BJ (cell line): Measurements from ENCODE around the gene AKAP6. TPM values are rescaled to one million over a fixed set of nuclear protein-coding genes. Genes with fewer than 3 reads are reported as not detected.

Experiments
- CTCF ChIA-PET: fragments of 350-600 bp; formaldehyde crosslinking; extraction: SDS; loops from one replicate; lab custom pipeline; 2021; ENCODE audit warnings: antibody characterized with exemption, inconsistent platforms; lab: Yijun Ruan, JAX
- POLR2A ChIA-PET: fragments of 300-600 bp; sonication (Branson Sonifier 250); formaldehyde crosslinking; extraction: SDS; loops from one replicate; lab custom pipeline; 2021; ENCODE audit warnings: antibody characterized with exemption; lab: Charles Lee
- DNase-seq: peaks from one replicate; pipeline ENCODE4 v3.0.0-alpha.2; 2011; ENCODE audit warnings: low read depth
- H3K27me3 ChIP-seq: 2 replicates; pipeline ENCODE4 v1.6.0; 2011; ENCODE audit warnings: low read length; ENCODE audit not compliant: control insufficient read depth, insufficient read depth
- H3K36me3 ChIP-seq: 2 replicates; pipeline ENCODE4 v1.5.1; 2011; ENCODE audit warnings: low read length; ENCODE audit not compliant: control insufficient read depth, insufficient read depth
- H3K4me3 ChIP-seq: 2 replicates; pipeline ENCODE4 v1.5.1; 2011; ENCODE audit warnings: low read depth, mild to moderate bottlenecking, control low read depth, low read length
- CTCF ChIP-seq: IDR thresholded peaks from 2 replicates; pipeline ENCODE4 v1.5.1; 2011; ENCODE audit warnings: low read depth, mild to moderate bottlenecking, control low read depth, inconsistent platforms, low read length, moderate library complexity; ENCODE audit not compliant: insufficient read depth
- polyA plus RNA-seq: library from polyadenylated mRNA; depleted of rRNA; stranded (reverse); fragments of >200 nt; gene quantifications from 2 replicates; pipeline ENCODE4 v1.2.3, GENCODE V29; 2011

Gene AKAP6
- polyA plus RNA-seq, 1 experiment = 18.5 TPM

DNA sequence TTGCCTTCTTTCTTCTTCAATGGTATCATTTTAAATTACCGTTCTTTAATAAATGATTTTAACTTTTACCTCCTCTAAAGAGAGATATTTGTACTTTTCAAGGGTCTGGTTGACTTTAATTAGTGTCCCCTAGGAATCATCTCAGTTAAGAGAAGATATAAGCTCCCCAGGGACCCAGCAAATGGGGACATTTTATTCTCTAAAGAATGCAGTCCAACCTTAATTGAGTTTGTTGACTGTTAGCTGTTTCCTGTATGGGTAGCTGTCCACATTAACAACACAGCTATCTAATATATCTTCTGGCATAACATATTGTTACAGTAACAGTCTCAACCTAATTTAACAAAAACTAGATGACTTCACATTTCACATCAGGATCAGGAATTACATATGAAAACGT, 368.0 kb downstream of the AKAP6 start:
- Histone ChIP-seq H3K36me3 (no peaks in the 10 kb centered on the region), H3K27me3 (no peaks in the 10 kb centered on the region), H3K4me3 (no peak overlapping the region)
- TF ChIP-seq CTCF = no peak
- ChIA-PET POLR2A (no interaction called here), CTCF (interaction anchor here (0.6 to 0.7 kb wide), 3 partner anchors 94 to 205 kb away, joined by 3 read pairs; no protein-coding TSS in a partner anchor)
- DNase-seq = no peak

GRCh38 chr14:32697704-32698103, 368.6 kb downstream of the AKAP6 start:
- H3K36me3 ChIP-seq = no peaks in the 10 kb centered on the region
- ChIA-PET POLR2A (no interaction called here), CTCF (interaction anchor here (0.6 kb wide), 1 partner anchor 205 kb away, joined by 3 read pairs; no protein-coding TSS in a partner anchor)
- TF ChIP-seq CTCF = no peak
- H3K4me3 ChIP-seq = no peak overlapping the region
- DNase-seq = no peak
- H3K27me3 ChIP-seq = no peaks in the 10 kb centered on the region

DNA sequence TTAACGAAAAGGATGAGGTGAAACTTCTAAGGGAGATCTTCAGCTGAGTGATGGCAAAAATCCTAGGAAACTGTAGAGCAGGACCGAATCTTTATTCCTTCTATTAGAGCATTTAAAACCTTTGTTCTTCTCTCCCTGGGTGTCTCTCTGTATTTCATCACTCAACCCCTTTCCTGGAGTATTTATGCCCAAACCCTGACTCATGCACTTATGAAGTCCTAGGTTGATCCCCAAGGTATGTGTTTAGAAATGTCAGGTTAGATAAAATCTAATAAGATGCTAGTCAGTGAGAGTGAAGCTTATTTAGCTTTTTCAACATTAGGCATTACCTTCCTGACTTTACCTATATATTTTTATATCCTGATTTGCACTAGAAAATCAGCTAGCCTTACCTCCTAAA, 369.7 kb downstream of the AKAP6 start:
- CTCF ChIA-PET = interaction anchor here (1.2 kb wide), 1 partner anchor 11 kb away, joined by 4 read pairs; no protein-coding TSS in a partner anchor

DNA sequence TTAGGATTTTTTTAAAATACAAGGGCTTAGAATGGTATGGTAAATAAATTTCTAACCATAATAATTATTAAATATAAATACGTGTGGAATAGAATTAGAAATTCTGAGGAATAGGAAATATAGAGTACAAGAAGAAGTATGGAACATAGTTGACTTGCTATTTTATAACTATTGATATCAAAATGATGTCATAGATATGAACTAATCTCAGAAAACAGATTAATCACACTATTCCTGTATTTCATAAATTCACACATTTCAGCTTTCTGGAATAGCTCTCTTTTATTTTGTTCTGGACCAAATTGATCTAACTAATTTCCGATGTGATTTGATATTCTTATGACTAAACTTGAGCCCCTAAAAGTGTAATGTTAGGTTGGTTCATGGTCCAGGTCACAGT, 372.4 kb downstream of the AKAP6 start:
- no peak overlapping the region for H3K4me3 ChIP-seq
- DNase-seq = no peak
- H3K36me3 ChIP-seq = no peaks in the 10 kb centered on the region
- TF ChIP-seq CTCF = no peak
- CTCF ChIA-PET = interaction anchor here (0.6 kb wide), 2 partner anchors 10 to 399 kb away, joined by 3 read pairs; no protein-coding TSS in a partner anchor
- H3K27me3 ChIP-seq = no peaks in the 10 kb centered on the region
- POLR2A ChIA-PET = interaction anchor here (0.7 kb wide), 1 partner anchor 144 kb away, joined by 4 read pairs; no protein-coding TSS in a partner anchor

More for the DNA sequence above, 369.7 kb downstream of the AKAP6 start:
- H3K36me3 ChIP-seq = no peaks in the 10 kb centered on the region
- DNase-seq = no peak
- POLR2A ChIA-PET = no interaction called here
- no peak overlapping the region for H3K4me3 ChIP-seq
- H3K27me3 ChIP-seq = no peaks in the 10 kb centered on the region
- TF ChIP-seq CTCF = no peak

GRCh38 chr14:32702088-32702487, 373.0 kb downstream of the AKAP6 start:
- Histone ChIP-seq H3K27me3 (no peaks in the 10 kb centered on the region), H3K4me3 (no peak overlapping the region), H3K36me3 (no peaks in the 10 kb centered on the region)
- no peak for TF ChIP-seq CTCF
- DNase-seq = no peak
- ChIA-PET POLR2A (interaction anchor here (0.7 kb wide), 1 partner anchor 144 kb away, joined by 4 read pairs; no protein-coding TSS in a partner anchor), CTCF (interaction anchor here (0.6 kb wide), 2 partner anchors 9 to 398 kb away, joined by 3 read pairs; no protein-coding TSS in a partner anchor)
